CD4-positive, alpha-beta T cell treated with Interleukin-17A for 4 hours (primary cell): ENCODE results near the gene SRSF9.
"Not testable (repeated sequence)": the region's sequence is repeated elsewhere in the genome, so short reads cannot be mapped to it uniquely, and the experiment has no call there.

Experiments
- DNase-seq: peaks from one replicate; pipeline ENCODE4 v3.0.0-alpha.2; 2020; ENCODE audit warnings: mixed read lengths

The SRSF9 gene

DNA sequence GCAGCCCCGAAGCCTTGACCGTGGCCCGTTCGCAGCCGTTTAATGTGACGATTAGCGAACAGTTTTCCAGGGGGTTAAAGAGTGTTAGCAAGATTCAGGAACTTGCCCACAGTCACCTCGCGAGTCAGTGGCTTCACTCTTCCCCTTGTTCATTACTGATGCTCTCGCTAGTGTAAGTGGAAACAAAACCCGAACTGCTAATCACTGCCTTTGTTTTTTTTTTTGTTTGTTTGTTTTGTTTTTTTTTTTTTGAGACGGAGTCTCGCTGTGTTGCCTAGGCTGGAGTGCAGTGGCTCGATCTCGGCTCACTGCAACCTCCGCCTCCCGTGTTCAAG lies 22.7 kb downstream of the SRSF9 start:
- not testable (repeated sequence) for DNase-seq

DNA sequence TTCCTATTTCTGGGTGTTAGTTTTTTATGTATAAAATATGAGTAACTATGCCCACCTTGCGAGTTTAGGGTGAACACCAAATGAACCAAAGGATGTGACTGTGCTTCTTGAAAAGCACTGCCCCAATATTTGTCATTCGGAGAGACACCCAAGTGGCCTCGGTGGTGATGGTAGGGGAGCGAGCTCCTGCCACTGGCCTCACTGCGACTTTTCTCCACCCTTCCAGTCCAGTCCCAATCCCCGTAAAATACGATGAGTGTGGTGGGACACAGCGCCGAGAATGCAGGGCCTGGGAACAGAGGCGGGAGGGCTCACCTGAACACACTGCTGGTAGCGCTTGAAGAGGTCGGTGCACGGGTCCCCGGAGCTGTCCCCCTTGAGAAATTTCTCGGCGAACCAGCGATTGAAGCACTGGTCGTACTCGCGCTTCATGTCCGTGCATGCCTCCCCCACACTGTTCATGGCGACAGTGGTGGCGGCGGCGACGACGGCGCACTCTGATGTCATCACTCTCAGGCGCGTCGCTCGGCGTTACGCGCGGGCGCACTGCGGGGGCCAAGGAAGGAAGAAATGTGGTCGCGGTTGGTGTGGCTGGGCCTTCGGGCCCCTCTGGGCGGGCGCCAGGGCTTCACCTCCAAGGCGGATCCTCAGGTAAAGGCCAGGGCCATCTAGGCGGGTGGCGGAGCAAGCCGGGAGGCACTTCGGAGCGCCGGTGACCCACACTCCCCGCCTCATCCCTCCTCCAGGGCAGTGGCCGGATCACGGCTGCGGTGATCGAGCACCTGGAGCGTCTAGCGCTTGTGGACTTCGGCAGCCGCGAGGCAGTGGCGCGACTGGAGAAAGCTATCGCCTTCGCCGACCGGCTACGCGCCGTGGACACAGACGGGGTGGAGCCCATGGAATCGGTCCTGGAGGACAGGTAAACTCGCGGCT lies 23.4 kb downstream of the SRSF9 start, which contains the start of the genes GATC and TRIAP1:
Gene GATC (plus strand): TSS at position 534 of the 933 bp plus-strand sequence. CDS start 37 bp downstream, at position 571.
Gene TRIAP1 (minus strand): TSS at position 474 of the 933 bp plus-strand sequence. CDS start 12 bp downstream, at position 462.
- peak; percentile 86 for DNase-seq

- DNase-seq = no peak
Measured at GRCh38 chr12:120444676-120445075, 24.9 kb downstream of the SRSF9 start.

GRCh38 chr12:120439646-120440247 lies 29.8 kb downstream of the SRSF9 start:
- DNase-seq = peak; percentile 85

DNA sequence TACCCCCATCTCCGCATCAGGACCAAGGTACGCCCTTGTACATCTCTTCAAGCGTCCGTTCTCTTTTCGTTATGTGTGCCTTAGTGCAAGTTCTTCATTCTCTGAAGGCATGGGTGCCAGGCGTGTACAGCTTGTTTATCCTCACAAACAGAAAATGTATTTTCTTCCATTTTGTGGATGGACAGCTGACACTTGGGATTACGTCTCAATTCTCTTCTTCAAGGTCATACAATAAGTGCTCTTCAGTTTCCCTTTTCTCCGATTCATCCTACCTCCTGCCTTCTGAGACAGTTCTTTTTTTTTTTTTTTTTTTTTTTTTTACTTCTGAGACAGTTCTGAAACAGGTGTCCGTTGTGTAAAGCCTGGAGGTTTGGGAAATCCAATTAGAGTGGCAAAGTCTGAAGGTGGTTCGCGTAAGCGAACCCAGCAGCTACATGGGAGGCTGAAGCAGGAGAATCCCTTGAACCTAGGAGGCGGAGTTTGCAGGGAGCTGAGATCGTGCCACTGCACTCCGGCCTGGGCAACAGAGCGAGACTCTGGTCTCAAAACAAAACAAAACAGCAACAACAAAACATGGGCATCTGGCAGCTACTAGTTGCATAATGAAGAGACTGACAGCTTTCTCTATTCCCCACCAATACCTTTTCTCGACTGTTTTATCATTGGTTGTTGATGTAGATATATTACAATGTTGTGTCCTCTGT lies 30.9 kb downstream of the SRSF9 start:
- DNase-seq = no peak

DNA sequence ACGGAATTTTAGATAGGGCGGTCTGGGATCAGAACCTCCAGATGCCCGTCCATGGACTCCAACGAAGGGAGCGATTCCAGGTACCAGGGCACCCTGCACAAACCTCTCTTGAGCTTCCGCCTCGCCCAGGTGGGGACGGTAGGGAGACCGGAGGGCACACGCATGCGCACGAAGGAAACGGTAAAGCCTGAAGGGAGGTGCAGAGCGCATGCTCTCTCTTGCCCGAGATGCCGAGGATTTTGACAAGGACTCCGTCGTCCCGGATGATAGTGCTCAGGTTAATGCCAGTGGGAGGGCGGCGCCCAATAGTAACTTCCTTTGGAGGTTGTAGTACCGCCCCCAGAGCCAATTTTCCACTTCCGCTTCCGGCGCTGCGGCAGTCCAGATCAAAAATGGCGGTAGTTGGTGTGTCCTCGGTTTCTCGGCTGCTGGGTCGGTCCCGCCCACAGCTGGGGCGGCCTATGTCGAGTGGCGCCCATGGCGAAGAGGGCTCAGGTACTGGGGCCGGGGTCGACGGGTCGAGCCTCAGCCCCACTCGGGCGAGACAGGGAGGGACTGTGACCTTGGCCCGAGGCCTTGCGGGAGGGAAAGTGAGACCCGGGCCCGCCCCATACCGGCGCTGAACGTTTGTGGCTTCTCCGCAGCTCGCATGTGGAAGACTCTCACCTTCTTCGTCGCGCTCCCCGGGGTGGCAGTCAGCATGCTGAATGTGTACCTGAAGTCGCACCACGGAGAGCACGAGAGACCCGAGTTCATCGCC lies 31.6 kb downstream of the SRSF9 start, which contains the start of gene COX6A1:
Gene COX6A1 (plus strand): TSS at position 379 of the 760 bp plus-strand sequence. CDS start 14 bp downstream, at position 393.
- peak; percentile 98 for DNase-seq

DNA sequence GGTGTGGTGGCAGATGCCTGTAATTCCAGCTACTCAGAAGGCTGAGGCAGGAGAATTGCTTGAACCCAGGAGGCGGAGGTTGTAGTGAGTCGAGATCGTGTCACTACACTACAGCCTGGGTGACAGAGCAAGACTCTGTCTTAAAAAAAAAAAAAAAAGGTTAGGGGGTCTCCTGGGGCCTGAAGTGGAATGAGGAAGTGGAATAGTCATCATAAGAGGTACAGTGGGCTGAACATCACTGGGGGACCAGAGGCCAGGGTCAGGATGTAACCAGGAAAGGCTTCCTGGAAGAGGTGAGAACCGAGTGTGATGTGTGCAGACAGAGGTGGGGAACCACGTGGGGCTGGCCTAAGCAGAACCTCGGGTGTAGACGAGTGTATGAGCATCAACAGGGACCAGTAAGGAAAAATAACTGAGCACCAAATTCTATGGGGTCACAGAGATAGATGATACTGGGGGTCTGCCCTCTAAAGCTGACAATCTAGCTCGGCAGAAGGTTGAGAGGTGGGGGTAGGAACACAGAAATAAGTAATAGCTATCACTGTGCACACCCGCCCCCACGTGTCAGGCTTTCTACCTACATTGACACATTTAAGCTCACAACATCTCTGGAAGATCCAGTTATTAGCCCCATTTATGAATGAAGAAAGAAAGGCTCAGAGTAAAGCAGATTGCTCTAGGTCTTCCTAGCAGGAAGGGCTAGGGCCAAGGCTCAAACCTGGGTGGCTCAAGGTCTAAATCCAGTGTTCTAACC lies 36.6 kb downstream of the SRSF9 start:
- no peak for DNase-seq

GRCh38 chr12:120429368-120429767 lies 40.2 kb downstream of the SRSF9 start:
- DNase-seq = no peak

- DNase-seq = no peak
Measured at GRCh38 chr12:120428597-120429229, 40.8 kb downstream of the SRSF9 start.

GRCh38 chr12:120425797-120426196 lies 43.8 kb downstream of the SRSF9 start:
- DNase-seq = no peak

DNA sequence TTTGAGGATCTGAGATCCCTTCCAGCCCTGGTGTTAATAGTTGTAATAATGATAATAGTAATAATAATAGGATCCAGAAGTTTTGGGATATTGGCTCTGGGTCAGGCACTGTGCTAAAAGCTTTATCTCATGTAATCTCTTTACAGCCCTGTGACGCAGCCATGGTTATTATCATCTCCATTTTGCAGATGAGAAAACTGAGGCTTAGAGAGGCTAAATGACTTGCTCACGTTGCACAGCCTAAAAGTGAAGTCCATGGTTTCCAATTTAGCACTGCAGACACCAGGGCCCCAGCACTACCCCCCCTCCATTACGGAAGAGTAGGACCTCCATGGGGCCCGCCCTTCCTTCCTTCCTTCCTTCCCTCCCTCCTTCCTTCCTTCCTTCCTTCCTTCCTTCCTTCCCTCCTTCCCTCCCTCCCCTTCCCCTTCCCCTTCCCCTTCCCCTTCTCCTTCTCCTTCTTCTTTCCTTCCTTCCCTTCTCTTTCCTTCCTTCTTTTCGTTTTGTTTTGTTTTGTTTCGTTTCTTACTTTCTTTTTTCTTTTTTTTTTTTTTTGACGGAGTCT lies 46.6 kb downstream of the SRSF9 start:
- DNase-seq = no peak

- DNase-seq = no peak
Measured at GRCh38 chr12:120421701-120422100, 47.8 kb downstream of the SRSF9 start.

- DNase-seq = no peak
Measured at GRCh38 chr12:120417917-120418580, 51.5 kb downstream of the SRSF9 start.

DNA sequence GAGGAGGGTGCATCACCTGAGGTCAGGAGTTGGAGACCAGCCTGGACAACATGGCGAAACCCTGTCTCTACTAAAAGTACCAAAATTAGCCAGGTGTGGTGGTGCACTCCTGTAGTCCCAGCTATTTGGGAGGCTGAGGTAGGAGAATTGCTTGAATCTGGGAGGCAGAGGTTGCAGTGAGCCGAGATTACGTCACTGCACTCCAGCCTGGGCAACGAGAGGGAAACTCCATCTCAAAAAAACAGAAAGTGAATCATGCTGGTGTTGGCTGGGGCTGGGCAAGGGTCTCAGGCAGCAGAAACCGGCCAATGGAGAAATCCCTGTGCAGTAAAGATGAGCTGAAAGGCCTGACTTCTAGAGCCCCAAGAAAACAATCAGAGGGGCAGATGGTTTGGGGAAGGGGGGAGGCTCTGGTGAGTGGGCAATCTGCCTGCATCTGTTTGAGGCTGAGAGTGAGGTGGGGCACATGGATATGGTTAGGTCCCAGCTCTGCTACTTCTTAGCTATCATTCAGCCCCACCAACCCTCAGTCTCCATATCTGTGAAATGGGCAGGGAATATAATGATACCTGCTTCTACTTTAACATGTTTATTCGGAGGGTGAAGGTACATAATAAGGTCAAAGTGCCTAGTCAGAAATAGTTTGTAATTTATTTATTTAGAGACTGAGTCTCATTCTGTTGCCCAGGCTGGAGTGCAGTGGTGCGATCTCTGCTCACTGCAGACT lies 52.9 kb downstream of the SRSF9 start:
- no peak for DNase-seq

DNA sequence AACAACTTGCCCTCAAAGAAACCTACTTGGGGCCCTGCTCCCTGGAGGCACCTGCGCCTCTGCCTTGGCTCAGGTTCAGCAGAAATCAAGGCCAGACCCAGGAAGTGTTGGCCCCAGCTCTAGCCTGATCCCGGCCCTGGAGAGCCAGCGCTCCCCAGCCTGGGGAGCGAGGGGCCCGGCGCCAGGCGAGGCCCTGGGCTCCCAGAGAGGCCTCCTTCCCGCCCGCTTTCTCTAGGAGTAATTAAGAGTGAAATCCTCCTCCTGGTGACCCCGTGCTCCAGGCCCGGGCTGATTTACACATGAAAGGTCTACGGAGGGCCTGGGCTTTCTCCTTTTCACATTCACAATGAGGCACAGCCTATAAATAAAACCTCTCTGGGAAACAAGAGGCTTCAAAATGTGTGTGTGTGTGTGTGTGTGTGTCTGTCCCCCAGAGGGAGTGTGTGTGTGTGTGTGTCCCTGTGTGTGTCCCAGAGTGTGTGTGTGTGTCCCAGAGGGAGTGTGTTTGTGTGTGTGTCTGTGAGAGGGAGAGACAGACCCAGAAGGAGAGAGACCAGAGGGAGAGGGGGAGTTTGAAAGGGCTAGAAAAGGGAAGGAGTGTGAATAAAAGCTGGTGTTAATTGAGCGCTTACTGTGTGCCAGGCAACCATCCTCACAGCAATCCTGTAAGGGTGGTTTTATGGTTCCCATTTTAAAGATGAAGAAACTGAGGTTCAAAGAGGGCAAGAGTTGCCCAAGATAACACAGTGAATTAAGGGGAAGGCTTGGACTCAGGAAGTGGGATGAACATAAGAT lies 55.5 kb downstream of the SRSF9 start:
- DNase-seq = no peak

- DNase-seq = no peak
Measured at GRCh38 chr12:120412421-120412820, 57.1 kb downstream of the SRSF9 start.
